Upper lobe of left lung (tissue), 6 donors: ENCODE data around the gene EXOC1. TPM values are rescaled to one million over a fixed set of nuclear protein-coding genes. Genes with fewer than 3 reads are reported as not detected.

Experiments used
- ATAC-seq, 2 donors: fragments of 200-7000 bp; cut with Tn5 transposase; one replicate each; pipeline ENCODE4 v1.9.1; 2022; ENCODE audit warnings: mild to moderate bottlenecking in 2 of 2, moderate library complexity in 2 of 2; ENCODE audit not compliant: low FRiP score in 2 of 2
- DNase-seq, 2 donors: peaks; one replicate each; pipeline ENCODE4 v3.0.0-alpha.2; 2019 to 2020
- H3K27ac ChIP-seq, 4 donors: fragments of 200-600 bp; sonication (generic); one replicate each; pipeline ENCODE4 v1.5.1; 2016 to 2019
- H3K27me3 ChIP-seq, 4 donors: fragments of 200-600 bp; sonication (generic); one replicate each; pipeline ENCODE4 v1.5.1; 2017 to 2019
- H3K36me3 ChIP-seq, 4 donors: fragments of 200-600 bp; sonication (generic); one replicate each; pipeline ENCODE4 v1.5.1; 2016 to 2019
- H3K4me1 ChIP-seq, 4 donors: fragments of 200-600 bp; sonication (generic); one replicate each; pipeline ENCODE4 v1.5.1; 2018 to 2019
- H3K4me3 ChIP-seq, 4 donors: fragments of 200-600 bp; sonication (generic); one replicate each; pipeline ENCODE4 v1.5.1; 2017 to 2019; ENCODE audit warnings: mild to moderate bottlenecking in 2 of 4, moderate library complexity in 1 of 4
- H3K9me3 ChIP-seq, 4 donors: fragments of 200-600 bp; sonication (generic); one replicate each; pipeline ENCODE4 v1.5.1; 2018 to 2019
- EP300 ChIP-seq, 4 donors: sonication (generic); formaldehyde crosslinking; IDR thresholded peaks; one replicate each; pipeline ENCODE4 v1.5.1; 2017; ENCODE audit warnings: antibody characterized with exemption in 4 of 4, control low read depth in 2 of 4
- POLR2A ChIP-seq, 4 donors: fragments of 450-650 bp; IDR thresholded peaks; one replicate each; pipeline ENCODE4 v1.5.1; 2016 to 2017; ENCODE audit warnings: antibody characterized with exemption in 4 of 4, mild to moderate bottlenecking in 2 of 4
- POLR2AphosphoS5 ChIP-seq, 2 donors: sonication (generic); formaldehyde crosslinking; IDR thresholded peaks; one replicate each; pipeline ENCODE4 v1.5.1; 2017; ENCODE audit warnings: antibody characterized with exemption in 2 of 2
- WGBS, 2 donors: methylation state at CpG; one replicate each; pipeline ENCODE4 v1.1.5; 2017 to 2018; 5-methylcytosine and 5-hydroxymethylcytosine counted together
- total RNA-seq, 6 donors: library from RNA; depleted of rRNA in 4 of 6; stranded (reverse); fragments of >200 nt in 4 of 6; gene quantifications; one replicate each; pipeline versions ENCODE4 v1.1.0 to v1.2.1, GENCODE V29; 2016 to 2021
- TF ChIP-seq, protein P1 (sequence below), 6 experiments: fragments of 450-650 bp in 4 of 6; fragments of 200-600 bp in 2 of 6; sonication (generic) in 2 of 6; IDR thresholded peaks; one replicate each; pipeline ENCODE4 v1.5.1; 2016 to 2019; ENCODE audit warnings: antibody characterized with exemption in 6 of 6
- donor health status: DM: no; HTN: no; CAD: no; lungs with moderate emphysema.
- donor health status: DM: no; HTN: yes; CAD: no; lungs with severe emphysema.

EXOC1 gene
- total RNA-seq, 6 donors from 2014 or later: 19.1 to 44.2 (median 32.4) TPM

GRCh38 chr4:55947912-55948725, 94.7 kb downstream of the EXOC1 start:
- WGBS, 2 donors: 1 to 3% methylated on average over 14 to 19 of the region's 19 CpGs
- H3K9me3 ChIP-seq: no peaks in the 10 kb centered on the region
- H3K27ac ChIP-seq: peak overlapping the region; percentile 91 to 97 (median 94)
- H3K4me1 ChIP-seq: peaks cover 18 to 20% (median 19%) of the 10 kb centered on the region in 4 donors
- peaks cover 0 to 6% (median 1%) of the 10 kb centered on the region in 4 donors for H3K36me3 ChIP-seq
- peak overlapping the region in 3 of 4 donors; percentile 71 to 81 (median 71) for H3K4me3 ChIP-seq
- ATAC-seq (peak in 1 of 2 donors; percentile 9), DNase-seq (peak in 1 of 2 donors; percentile 31)
- TF ChIP-seq POLR2A (IDR thresholded peaks at IDR 0.05): no peak
- TF ChIP-seq, protein P1, sequence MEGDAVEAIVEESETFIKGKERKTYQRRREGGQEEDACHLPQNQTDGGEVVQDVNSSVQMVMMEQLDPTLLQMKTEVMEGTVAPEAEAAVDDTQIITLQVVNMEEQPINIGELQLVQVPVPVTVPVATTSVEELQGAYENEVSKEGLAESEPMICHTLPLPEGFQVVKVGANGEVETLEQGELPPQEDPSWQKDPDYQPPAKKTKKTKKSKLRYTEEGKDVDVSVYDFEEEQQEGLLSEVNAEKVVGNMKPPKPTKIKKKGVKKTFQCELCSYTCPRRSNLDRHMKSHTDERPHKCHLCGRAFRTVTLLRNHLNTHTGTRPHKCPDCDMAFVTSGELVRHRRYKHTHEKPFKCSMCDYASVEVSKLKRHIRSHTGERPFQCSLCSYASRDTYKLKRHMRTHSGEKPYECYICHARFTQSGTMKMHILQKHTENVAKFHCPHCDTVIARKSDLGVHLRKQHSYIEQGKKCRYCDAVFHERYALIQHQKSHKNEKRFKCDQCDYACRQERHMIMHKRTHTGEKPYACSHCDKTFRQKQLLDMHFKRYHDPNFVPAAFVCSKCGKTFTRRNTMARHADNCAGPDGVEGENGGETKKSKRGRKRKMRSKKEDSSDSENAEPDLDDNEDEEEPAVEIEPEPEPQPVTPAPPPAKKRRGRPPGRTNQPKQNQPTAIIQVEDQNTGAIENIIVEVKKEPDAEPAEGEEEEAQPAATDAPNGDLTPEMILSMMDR (IDR thresholded peaks at IDR 0.05): no peak
- TF ChIP-seq EP300 (IDR thresholded peaks at IDR 0.05): no peak
- TF ChIP-seq POLR2AphosphoS5 (IDR thresholded peaks at IDR 0.05): no peak
- H3K27me3 ChIP-seq: no peaks in the 10 kb centered on the region

- no peaks in the 10 kb centered on the region for H3K9me3 ChIP-seq
- peak in 1 of 4 donors; percentile 27 for TF ChIP-seq EP300 (IDR thresholded peaks at IDR 0.05)
- TF ChIP-seq POLR2AphosphoS5 (IDR thresholded peaks at IDR 0.05): peak; percentile 56 to 76
- TF ChIP-seq, protein P1 (IDR thresholded peaks at IDR 0.05): peak; percentile 95 to 99 (median 98)
- TF ChIP-seq POLR2A (IDR thresholded peaks at IDR 0.05): peak in 2 of 4 donors; percentile 63 to 77
- DNase-seq: peak; percentile 97 to 99
- WGBS, 2 donors: 0 to 1% methylated on average over 5 to 51 of the region's 77 CpGs
- peaks cover 18 to 20% (median 19%) of the 10 kb centered on the region in 4 donors for H3K4me1 ChIP-seq
- H3K27ac ChIP-seq: peak within 1 kb of the TSS; percentile 91 to 97 (median 94)
- H3K27me3 ChIP-seq: no peaks in the 10 kb centered on the region
- ATAC-seq: peak; percentile 98
- peak within 1 kb of the TSS; percentile 63 to 81 (median 71) for H3K4me3 ChIP-seq
- H3K36me3 ChIP-seq: peaks cover 0 to 7% (median 3%) of the 10 kb centered on the region in 4 donors
Measured at GRCh38 chr4:55948726-55949481, 95.5 kb downstream of the EXOC1 start, which contains the start of gene CEP135. CEP135 (plus strand) TSS chr4:55948945; CDS start chr4:55952131, 3,186 bp downstream.

DNA sequence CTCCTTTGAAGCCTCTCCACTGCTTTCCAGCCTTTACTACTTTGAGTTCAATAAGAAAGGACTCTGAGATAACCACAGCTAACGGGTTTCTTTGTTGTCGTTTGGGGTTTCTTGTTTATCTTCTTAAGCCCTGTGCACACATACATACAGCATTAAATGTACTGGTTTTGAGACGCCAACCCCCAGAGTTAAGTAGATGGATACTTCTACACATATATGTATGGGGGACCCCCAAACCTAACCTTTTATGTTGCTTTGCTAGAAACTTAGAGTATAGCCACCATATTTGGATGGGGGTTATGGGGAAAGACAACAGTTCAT, 96.0 kb downstream of the EXOC1 start:
- DNase-seq (no peak), ATAC-seq (no peak)
- Histone ChIP-seq H3K36me3 (peaks cover 0 to 12% (median 3%) of the 10 kb centered on the region in 4 donors), H3K27ac (peak overlapping the region; percentile 91 to 97 (median 94)), H3K4me3 (peak overlapping the region; percentile 63 to 81 (median 71)), H3K4me1 (peaks cover 18 to 20% (median 19%) of the 10 kb centered on the region in 4 donors), H3K27me3 (no peaks in the 10 kb centered on the region), H3K9me3 (no peaks in the 10 kb centered on the region)
- TF ChIP-seq POLR2A (IDR thresholded peaks at IDR 0.05): no peak
- TF ChIP-seq, protein P1 (IDR thresholded peaks at IDR 0.05): no peak
- TF ChIP-seq EP300 (IDR thresholded peaks at IDR 0.05): no peak
- TF ChIP-seq POLR2AphosphoS5 (IDR thresholded peaks at IDR 0.05): no peak
- 2% methylated on average over 3 of the region's 3 CpGs for WGBS, 2 donors

DNA sequence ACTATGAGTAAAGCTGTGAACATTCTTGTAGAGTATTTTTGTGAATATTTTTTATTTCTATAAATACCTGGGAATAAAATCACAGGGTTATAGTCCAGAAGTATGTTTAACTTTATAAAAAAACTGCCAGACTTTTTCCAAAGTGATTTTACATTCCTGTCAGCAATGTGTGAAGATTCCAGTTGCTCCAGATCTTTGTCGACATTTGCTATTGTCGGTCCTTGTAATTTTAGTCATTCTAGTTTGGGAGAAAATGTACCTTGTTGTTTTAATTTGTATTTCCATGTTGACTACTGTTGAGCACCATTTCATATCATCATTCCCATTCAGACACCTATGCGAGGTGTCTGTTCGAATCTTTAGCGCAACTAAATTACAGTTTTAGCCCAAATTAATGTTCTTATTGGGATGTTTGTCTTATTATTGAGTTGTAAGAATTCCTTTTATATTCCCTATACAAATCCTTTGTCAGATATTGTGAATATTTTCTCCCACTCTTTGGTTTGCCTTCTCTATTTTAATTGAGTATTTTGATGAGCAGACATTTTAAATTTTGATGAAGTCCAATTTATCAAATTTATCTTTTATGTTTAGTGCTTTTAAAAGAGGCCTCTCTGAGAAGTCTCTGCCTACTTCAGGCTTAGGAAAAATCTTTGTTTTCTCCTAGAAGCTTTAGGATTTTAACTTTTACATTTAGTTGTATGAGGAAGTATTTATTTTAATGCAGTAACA, 97.9 kb downstream of the EXOC1 start:
- WGBS, 2 donors: 96 to 99% methylated on average over 5 of the region's 5 CpGs
- Histone ChIP-seq H3K27me3 (no peaks in the 10 kb centered on the region), H3K27ac (no peak overlapping the region), H3K36me3 (peaks cover 0 to 31% (median 3%) of the 10 kb centered on the region in 4 donors), H3K4me3 (no peak overlapping the region), H3K4me1 (peaks cover 18 to 20% (median 19%) of the 10 kb centered on the region in 4 donors), H3K9me3 (no peaks in the 10 kb centered on the region)
- DNase-seq (no peak), ATAC-seq (no peak)
- TF ChIP-seq POLR2AphosphoS5 (IDR thresholded peaks at IDR 0.05) (no peak), POLR2A (IDR thresholded peaks at IDR 0.05) (no peak), EP300 (IDR thresholded peaks at IDR 0.05) (no peak)
- TF ChIP-seq, protein P1 (IDR thresholded peaks at IDR 0.05): no peak
